ENCODE results near the gene ARID2.

DNA sequence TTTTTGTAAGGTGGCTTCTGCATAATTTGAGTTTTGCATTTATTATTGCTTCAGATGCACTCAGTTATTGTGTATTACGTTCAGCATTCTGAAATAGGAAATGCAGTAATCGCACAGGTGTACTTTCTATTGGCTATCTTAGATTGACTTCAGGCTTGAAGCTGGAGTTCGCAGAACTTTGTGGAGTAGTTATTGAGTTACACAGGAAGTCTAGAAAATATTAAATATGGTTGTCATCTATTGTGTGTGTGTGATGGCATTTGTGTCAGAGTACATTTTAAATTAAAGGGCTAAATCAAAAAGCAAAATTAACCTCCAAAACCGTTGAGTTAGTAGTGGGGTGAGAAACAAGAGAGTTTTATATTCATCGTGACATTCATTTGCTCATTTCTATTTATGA, 2.7 kb downstream of the ARID2 start:
- TF ChIP-seq, protein P1, sequence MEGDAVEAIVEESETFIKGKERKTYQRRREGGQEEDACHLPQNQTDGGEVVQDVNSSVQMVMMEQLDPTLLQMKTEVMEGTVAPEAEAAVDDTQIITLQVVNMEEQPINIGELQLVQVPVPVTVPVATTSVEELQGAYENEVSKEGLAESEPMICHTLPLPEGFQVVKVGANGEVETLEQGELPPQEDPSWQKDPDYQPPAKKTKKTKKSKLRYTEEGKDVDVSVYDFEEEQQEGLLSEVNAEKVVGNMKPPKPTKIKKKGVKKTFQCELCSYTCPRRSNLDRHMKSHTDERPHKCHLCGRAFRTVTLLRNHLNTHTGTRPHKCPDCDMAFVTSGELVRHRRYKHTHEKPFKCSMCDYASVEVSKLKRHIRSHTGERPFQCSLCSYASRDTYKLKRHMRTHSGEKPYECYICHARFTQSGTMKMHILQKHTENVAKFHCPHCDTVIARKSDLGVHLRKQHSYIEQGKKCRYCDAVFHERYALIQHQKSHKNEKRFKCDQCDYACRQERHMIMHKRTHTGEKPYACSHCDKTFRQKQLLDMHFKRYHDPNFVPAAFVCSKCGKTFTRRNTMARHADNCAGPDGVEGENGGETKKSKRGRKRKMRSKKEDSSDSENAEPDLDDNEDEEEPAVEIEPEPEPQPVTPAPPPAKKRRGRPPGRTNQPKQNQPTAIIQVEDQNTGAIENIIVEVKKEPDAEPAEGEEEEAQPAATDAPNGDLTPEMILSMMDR (IDR thresholded peaks at IDR 0.05): no peak
- TF ChIP-seq POLR2A (IDR thresholded peaks at IDR 0.05) (no peak), EP300 (IDR thresholded peaks at IDR 0.05) (no peak)
